ENCODE results near the gene CDR2L. TPM values are rescaled to one million over a fixed set of nuclear protein-coding genes. Genes with fewer than 3 reads are reported as not detected.

Gene CDR2L
- total RNA-seq, 5 donors from 2014 or later (not counting 1 experiment from before 2014, with no cell fraction given) = 0.12 to 0.29 (median 0.19) TPM; not detected in 1

DNA sequence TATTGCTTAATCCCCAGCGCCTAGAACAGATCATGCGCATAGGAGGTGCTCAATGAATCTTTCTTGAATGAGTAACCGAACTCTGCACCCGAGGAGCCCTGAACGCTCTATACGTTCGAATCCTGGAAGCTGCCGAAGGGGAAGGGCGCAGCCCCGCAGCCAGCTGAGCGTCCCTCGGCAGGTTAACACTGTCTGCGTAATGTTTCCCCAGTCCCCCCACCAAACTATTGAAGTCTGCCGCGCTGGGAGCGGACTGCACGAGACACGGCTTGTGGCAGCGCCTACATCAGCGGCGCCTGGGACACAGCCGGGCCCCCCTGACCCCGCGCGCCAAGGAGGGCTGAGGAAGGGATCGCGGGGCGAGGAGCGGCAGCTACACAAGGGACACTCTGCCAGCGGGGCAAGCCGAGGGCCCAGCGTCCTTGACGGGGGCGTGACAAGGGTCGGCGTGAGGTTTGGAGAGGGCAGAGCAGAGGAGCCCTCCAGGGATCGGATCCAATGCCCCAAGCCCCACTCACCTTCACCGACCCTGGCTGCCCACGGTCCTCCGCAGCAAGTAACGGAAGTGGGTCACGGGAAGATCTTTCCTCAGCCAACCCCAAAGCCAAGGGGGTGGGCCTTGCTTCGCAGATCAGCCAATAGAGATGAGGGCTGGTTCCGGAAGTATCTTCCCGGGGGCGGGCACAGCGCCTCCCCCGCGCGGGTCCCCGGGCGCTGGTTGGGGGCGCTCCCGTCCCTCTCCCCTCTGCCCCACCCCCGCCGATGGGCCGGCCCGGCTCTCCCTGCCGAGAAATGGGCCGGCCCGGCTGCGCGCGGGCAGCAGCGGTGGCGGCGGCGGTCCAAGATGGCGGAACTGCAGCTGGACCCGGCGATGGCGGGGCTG is 59.2 kb downstream of the CDR2L start, which contains the start of the genes ATP5PD and KCTD2:
Gene ATP5PD (minus strand): TSS at position 563 of the 883 bp plus-strand sequence. CDS start 4,319 bp downstream, outside the sequence.
Gene KCTD2 (plus strand): TSS at position 819 of the 883 bp plus-strand sequence. CDS start 26 bp downstream, at position 845.
- whole genome bisulfite sequencing (ENCODE audit: insufficient coverage) = 0% methylated on average over 44 of the region's 72 CpGs

DNA sequence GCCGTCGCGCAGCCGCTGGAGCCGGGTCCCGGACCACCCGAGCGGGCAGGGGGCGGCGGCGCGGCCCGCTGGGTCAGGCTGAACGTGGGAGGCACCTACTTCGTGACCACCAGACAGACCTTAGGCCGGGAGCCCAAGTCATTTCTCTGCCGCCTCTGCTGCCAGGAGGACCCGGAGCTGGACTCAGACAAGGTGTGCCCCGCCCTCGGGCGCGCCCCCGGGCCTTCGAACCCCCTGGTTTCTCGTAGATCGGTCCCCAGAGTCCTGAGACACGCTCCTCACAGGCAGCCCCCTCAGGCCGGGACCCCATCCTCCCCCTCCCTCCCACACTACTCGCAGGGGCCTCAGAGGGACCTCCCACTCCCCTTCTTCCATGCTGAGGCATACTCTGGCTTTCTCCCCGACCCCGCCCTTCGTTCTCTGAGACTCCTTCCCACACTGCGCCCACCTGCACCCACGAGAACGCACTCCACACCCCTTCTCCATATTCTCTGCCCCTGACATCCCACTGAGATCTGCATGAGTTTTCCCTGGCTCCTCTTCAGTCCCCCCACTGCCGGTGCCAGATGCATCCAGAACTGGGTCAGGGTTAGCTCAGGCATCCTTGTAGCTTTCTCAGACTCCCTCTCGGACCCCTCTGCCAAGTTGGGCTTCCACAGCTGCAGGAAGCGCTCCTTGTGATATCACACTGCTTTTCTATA is 60.1 kb downstream of the CDR2L start:
- H3K36me3 Mint-ChIP-seq = peaks cover 9% of the 10 kb centered on the region
- CTCF ChIA-PET = interaction anchor here in 1 of 2 donors (1.2 to 1.7 kb wide), 2 partner anchors 12 to 36 kb away, joined by 3 to 4 read pairs; no protein-coding TSS in a partner anchor
- H3K4me1 Mint-ChIP-seq = peaks cover 42 to 50% (median 46%) of the 10 kb centered on the region in 3 donors

More for the DNA sequence above, 59.2 kb downstream of the CDR2L start, which contains the start of the genes ATP5PD and KCTD2:
- H3K36me3 ChIP-seq (ENCODE audit: control insufficient read depth in 2 of 2, extremely low read depth in 1 of 2, insufficient read depth in 1 of 2, low read length in 1 of 2) = peaks cover 2 to 4% of the 10 kb centered on the region in 2 donors
- H3K27me3 ChIP-seq (replicated peaks in 1 of 2; ENCODE audit: control insufficient read depth in 2 of 2, extremely low read depth in 1 of 2, insufficient read depth in 2 of 2, low read length in 1 of 2) = no peaks in the 10 kb centered on the region
- peaks cover 42 to 52% (median 46%) of the 10 kb centered on the region in 3 donors for H3K4me1 Mint-ChIP-seq
- H3K27ac ChIP-seq (ENCODE audit: low read length) = peak within 1 kb of the TSS; percentile 65
- H3K4me1 ChIP-seq (ENCODE audit: control insufficient read depth in 1 of 2, extremely low read depth in 1 of 2, insufficient read depth in 2 of 2, low read length in 2 of 2) = peaks cover 3 to 23% of the 10 kb centered on the region in 2 experiments
- peak; percentile 82 to 95 (median 91) for DNase-seq
- peak; percentile 94 to 96 (median 96) for ATAC-seq (replicated peaks in 1 of 4)
- peak within 1 kb of the TSS; percentile 85 to 86 for H3K4me3 ChIP-seq (ENCODE audit: control insufficient read depth in 1 of 2, extremely low read depth in 1 of 2, low read length in 1 of 2)
- ChIA-PET CTCF (interaction anchor here (0.5 to 1.7 kb wide), 3 partner anchors 13 to 291 kb away, joined by 3 to 4 read pairs (median 3); no protein-coding TSS in a partner anchor), POLR2A (interaction anchor here in 1 of 2 donors (0.6 kb wide), 1 partner anchor 10 kb away, joined by 5 read pairs; no protein-coding TSS in a partner anchor)
- H3K4me3 Mint-ChIP-seq = peak within 1 kb of the TSS; percentile 96 to 97 (median 97)
- H3K27me3 Mint-ChIP-seq = no peaks in the 10 kb centered on the region
- H3K9me3 Mint-ChIP-seq = no peaks in the 10 kb centered on the region
- H3K27ac Mint-ChIP-seq = peak within 1 kb of the TSS; percentile 95 to 96
- H3K36me3 Mint-ChIP-seq = peaks cover 7% of the 10 kb centered on the region
- H3K9me3 ChIP-seq = no peaks in the 10 kb centered on the region

DNA sequence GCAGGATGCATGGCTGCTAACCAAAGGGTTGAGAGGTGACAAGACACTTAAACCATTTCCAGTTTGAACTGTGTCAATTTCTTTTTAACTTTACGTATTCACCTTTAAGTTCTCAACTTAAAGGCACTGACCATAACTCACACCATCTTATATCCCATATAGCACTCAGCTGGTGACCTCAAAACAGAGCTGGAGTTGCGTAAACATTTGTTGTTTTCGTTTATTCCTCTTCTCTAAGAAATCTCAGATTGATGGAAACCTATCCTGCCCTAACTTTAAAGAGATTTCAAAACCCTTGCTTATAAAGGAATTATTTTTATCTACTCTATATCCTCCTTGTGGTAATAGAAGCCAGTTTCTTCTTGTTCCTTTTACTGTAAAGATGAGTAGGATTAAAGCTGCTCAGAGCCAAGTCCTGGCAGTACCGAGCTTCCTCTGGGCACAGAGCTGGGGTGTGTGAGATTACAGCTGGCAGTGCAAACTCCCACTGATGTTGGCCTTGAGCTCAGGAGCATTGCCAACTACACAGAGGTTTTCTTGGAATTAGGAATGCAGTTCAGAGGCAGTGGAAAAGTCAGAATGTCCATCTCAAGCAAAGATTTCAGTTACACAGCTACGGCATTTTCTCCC is 60.9 kb downstream of the CDR2L start:
- Histone ChIP-seq H3K27me3 (replicated peaks in 1 of 2; ENCODE audit: control insufficient read depth in 2 of 2, extremely low read depth in 1 of 2, insufficient read depth in 2 of 2, low read length in 1 of 2) (no peaks in the 10 kb centered on the region), H3K4me3 (ENCODE audit: control insufficient read depth in 1 of 2, extremely low read depth in 1 of 2, low read length in 1 of 2) (peak overlapping the region; percentile 62 to 86), H3K27ac (ENCODE audit: low read length) (peak overlapping the region; percentile 58), H3K4me1 (ENCODE audit: control insufficient read depth in 1 of 2, extremely low read depth in 1 of 2, insufficient read depth in 2 of 2, low read length in 2 of 2) (peaks cover 3 to 23% of the 10 kb centered on the region in 2 experiments), H3K36me3 (ENCODE audit: control insufficient read depth in 2 of 2, extremely low read depth in 1 of 2, insufficient read depth in 1 of 2, low read length in 1 of 2) (peaks cover 4 to 9% of the 10 kb centered on the region in 2 donors), H3K9me3 (no peaks in the 10 kb centered on the region)
- no peak for ATAC-seq (replicated peaks in 1 of 4)
- H3K27me3 Mint-ChIP-seq = no peaks in the 10 kb centered on the region
- CTCF ChIA-PET = interaction anchor here in 1 of 2 donors (0.6 to 1.7 kb wide), 5 partner anchors 8 to 438 kb away, joined by 3 to 4 read pairs (median 3); partner anchors contain the start of gene TMEM94
- DNase-seq = no peak
- no peaks in the 10 kb centered on the region for H3K9me3 Mint-ChIP-seq
- peak overlapping the region; percentile 92 to 95 for H3K27ac Mint-ChIP-seq
- peak overlapping the region; percentile 92 to 97 (median 96) for H3K4me3 Mint-ChIP-seq
- WGBS (ENCODE audit: insufficient coverage) = 47% methylated on average over 2 of the region's 5 CpGs
- POLR2A ChIA-PET = interaction anchor here in 1 of 2 donors (0.6 to 0.8 kb wide), 2 partner anchors 16 kb away, joined by 3 read pairs; no protein-coding TSS in a partner anchor
- H3K36me3 Mint-ChIP-seq = peaks cover 16% of the 10 kb centered on the region
- peaks cover 42 to 48% (median 46%) of the 10 kb centered on the region in 3 donors for H3K4me1 Mint-ChIP-seq

More for the DNA sequence above, 60.1 kb downstream of the CDR2L start:
- no peaks in the 10 kb centered on the region for H3K9me3 Mint-ChIP-seq
- Histone ChIP-seq H3K4me3 (ENCODE audit: control insufficient read depth in 1 of 2, extremely low read depth in 1 of 2, low read length in 1 of 2) (peak overlapping the region; percentile 62 to 86), H3K36me3 (ENCODE audit: control insufficient read depth in 2 of 2, extremely low read depth in 1 of 2, insufficient read depth in 1 of 2, low read length in 1 of 2) (peaks cover 3 to 4% of the 10 kb centered on the region in 2 donors), H3K9me3 (no peaks in the 10 kb centered on the region), H3K4me1 (ENCODE audit: control insufficient read depth in 1 of 2, extremely low read depth in 1 of 2, insufficient read depth in 2 of 2, low read length in 2 of 2) (peaks cover 3 to 23% of the 10 kb centered on the region in 2 experiments), H3K27ac (ENCODE audit: low read length) (peak overlapping the region; percentile 58), H3K27me3 (replicated peaks in 1 of 2; ENCODE audit: control insufficient read depth in 2 of 2, extremely low read depth in 1 of 2, insufficient read depth in 2 of 2, low read length in 1 of 2) (no peaks in the 10 kb centered on the region)
- POLR2A ChIA-PET = no interaction called here
- peak in 3 of 4 experiments; percentile 2 to 7 (median 6) for ATAC-seq (replicated peaks in 1 of 4)
- peak overlapping the region; percentile 92 to 95 for H3K27ac Mint-ChIP-seq
- under 1% methylated on average over 37 of the region's 38 CpGs for WGBS (ENCODE audit: insufficient coverage)
- peak in 12 of 35 experiments; percentile 16 to 44 (median 24) for DNase-seq
- peak overlapping the region; percentile 92 to 97 (median 96) for H3K4me3 Mint-ChIP-seq
- H3K27me3 Mint-ChIP-seq = no peaks in the 10 kb centered on the region

- DNase-seq (no peak), ATAC-seq (replicated peaks in 1 of 4) (no peak)
- Mint-ChIP-seq H3K27ac (peak overlapping the region; percentile 25 to 92), H3K4me3 (peak overlapping the region; percentile 92 to 97 (median 96)), H3K4me1 (peaks cover 41 to 44% (median 42%) of the 10 kb centered on the region in 3 donors), H3K36me3 (peaks cover 16% of the 10 kb centered on the region), H3K9me3 (no peaks in the 10 kb centered on the region), H3K27me3 (no peaks in the 10 kb centered on the region)
- Histone ChIP-seq H3K9me3 (no peaks in the 10 kb centered on the region), H3K27me3 (replicated peaks in 1 of 2; ENCODE audit: control insufficient read depth in 2 of 2, extremely low read depth in 1 of 2, insufficient read depth in 2 of 2, low read length in 1 of 2) (no peaks in the 10 kb centered on the region), H3K4me3 (ENCODE audit: control insufficient read depth in 1 of 2, extremely low read depth in 1 of 2, low read length in 1 of 2) (no peak overlapping the region), H3K27ac (ENCODE audit: low read length) (no peak overlapping the region), H3K4me1 (ENCODE audit: control insufficient read depth in 1 of 2, extremely low read depth in 1 of 2, insufficient read depth in 2 of 2, low read length in 2 of 2) (peaks cover 3 to 23% of the 10 kb centered on the region in 2 experiments), H3K36me3 (ENCODE audit: control insufficient read depth in 2 of 2, extremely low read depth in 1 of 2, insufficient read depth in 1 of 2, low read length in 1 of 2) (peaks cover 4 to 12% of the 10 kb centered on the region in 2 donors)
- ChIA-PET CTCF (interaction anchor here in 1 of 2 donors (0.6 to 0.9 kb wide), 4 partner anchors 9 to 407 kb away, joined by 3 read pairs; partner anchors contain the start of genes HID1 and TMEM94), POLR2A (interaction anchor here in 1 of 2 donors (0.6 to 0.8 kb wide), 2 partner anchors 15 to 17 kb away, joined by 3 read pairs; no protein-coding TSS in a partner anchor)
- WGBS (ENCODE audit: insufficient coverage) = 86% methylated on average over 2 of the region's 5 CpGs
Observed at GRCh38 chr17:75049057-75049456, 61.6 kb downstream of the CDR2L start.

- H3K36me3 Mint-ChIP-seq = peaks cover 16% of the 10 kb centered on the region
- H3K4me3 Mint-ChIP-seq = no peak overlapping the region
Observed at GRCh38 chr17:75049706-75050105, 62.3 kb downstream of the CDR2L start.

More at GRCh38 chr17:75049706-75050105, 62.3 kb downstream of the CDR2L start:
- no peaks in the 10 kb centered on the region for H3K9me3 Mint-ChIP-seq
- Histone ChIP-seq H3K27ac (ENCODE audit: low read length) (no peak overlapping the region), H3K4me3 (ENCODE audit: control insufficient read depth in 1 of 2, extremely low read depth in 1 of 2, low read length in 1 of 2) (no peak overlapping the region), H3K36me3 (ENCODE audit: control insufficient read depth in 2 of 2, extremely low read depth in 1 of 2, insufficient read depth in 1 of 2, low read length in 1 of 2) (peaks cover 4 to 15% of the 10 kb centered on the region in 2 donors), H3K9me3 (no peaks in the 10 kb centered on the region), H3K4me1 (ENCODE audit: control insufficient read depth in 1 of 2, extremely low read depth in 1 of 2, insufficient read depth in 2 of 2, low read length in 2 of 2) (peaks cover 3 to 22% of the 10 kb centered on the region in 2 experiments), H3K27me3 (replicated peaks in 1 of 2; ENCODE audit: control insufficient read depth in 2 of 2, extremely low read depth in 1 of 2, insufficient read depth in 2 of 2, low read length in 1 of 2) (no peaks in the 10 kb centered on the region)
- no peaks in the 10 kb centered on the region for H3K27me3 Mint-ChIP-seq
- CTCF ChIA-PET = interaction anchor here (0.5 to 0.6 kb wide), 2 partner anchors 159 to 1436 kb away, joined by 3 to 6 read pairs; no protein-coding TSS in a partner anchor
- peaks cover 38 to 41% (median 39%) of the 10 kb centered on the region in 3 donors for H3K4me1 Mint-ChIP-seq
- DNase-seq = no peak
- H3K27ac Mint-ChIP-seq = peak overlapping the region in 1 of 2 donors; percentile 30
- POLR2A ChIA-PET = no interaction called here
- ATAC-seq (replicated peaks in 1 of 4) = no peak

All from T-cell (primary cell).